Activated CD8-positive, alpha-beta memory T cell treated with anti-CD3 and anti-CD28 coated beads for 24 hours (primary cell): ENCODE results near the gene TMEM263.
A peak's percentile ranks its signal among the peaks of the same experiment; 100 is the strongest.
"Not testable (repeated sequence)": the region's sequence is repeated elsewhere in the genome, so short reads cannot be mapped to it uniquely, and the experiment has no call there.

Experiments
- DNase-seq: peaks from one replicate; pipeline ENCODE4 v3.0.0-alpha.2; 2020

TMEM263 gene

DNA sequence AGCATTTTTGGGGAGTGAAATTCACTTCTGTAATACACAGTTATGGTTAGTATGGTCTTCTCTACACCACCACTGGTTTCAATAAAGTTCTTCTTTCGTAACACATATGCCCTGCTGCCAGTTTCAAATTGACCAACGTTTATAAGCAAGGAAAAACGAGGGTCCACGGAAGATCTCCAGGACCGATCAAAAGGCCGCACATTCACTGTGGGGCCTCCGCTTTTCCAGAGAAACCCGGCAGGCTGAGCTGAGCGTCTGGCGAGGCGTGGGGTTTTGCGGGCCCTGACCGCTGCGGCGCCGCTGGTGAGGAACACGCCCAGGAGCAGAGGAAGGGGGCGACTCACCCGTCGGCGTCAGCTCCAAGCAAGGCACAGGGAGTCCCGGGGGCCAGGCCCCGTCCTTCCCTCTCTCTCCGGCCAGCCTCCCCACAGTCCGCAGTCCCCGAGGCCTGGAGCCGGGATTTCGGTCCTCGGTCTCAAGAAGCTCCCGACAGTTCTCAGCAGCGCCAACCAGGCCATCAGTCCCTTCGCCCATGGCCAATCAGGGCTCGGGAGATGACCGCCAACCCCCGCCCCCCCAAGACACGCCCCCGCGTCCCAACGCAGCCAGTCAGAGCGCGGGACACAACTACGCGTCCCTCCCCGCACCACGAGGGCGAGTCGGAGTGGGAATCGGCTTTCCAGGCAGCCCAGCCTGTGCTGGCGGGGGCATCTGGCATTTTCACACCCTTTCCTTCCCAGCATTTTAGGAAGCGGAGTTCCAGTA is 31.1 kb downstream of the TMEM263 start, which contains the start of gene MTERF2:
Gene MTERF2, minus strand, starts transcription at position 522 of the 765 bp plus-strand sequence. CDS start 8,432 bp downstream, outside the sequence.
- DNase-seq = peak; percentile 88

GRCh38 chr12:106987846-106988245 is 32.1 kb downstream of the TMEM263 start:
- DNase-seq = no peak

DNA sequence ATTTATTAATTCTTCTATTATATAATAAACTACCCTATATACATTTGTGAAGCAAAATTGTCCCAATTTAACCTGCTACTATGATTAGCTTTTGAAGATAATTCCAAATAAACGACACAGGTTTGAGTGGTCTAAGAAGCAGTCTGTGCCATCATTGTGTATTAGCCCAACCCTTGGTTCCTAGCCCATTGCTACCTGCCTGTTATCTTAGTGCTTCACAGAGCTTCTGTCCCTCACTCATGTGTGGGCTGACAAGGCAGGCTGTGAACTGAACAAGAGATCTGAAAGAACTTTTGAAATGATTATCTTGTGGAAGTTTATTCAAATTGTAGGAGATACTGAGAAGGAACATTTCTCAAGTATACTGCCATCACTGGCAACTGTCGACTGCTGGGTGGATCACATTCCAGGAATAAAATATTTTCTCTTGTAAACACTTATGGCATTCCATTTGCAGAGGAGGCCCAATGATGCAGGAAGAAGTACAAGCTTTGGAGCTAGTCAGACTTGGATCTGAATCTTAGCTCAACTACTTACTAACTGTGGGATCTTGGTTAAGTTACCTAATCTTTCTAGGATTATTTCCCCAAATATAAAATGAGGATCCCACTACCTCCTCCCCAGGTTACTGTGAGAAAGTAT is 39.0 kb downstream of the TMEM263 start:
- no peak for DNase-seq

DNA sequence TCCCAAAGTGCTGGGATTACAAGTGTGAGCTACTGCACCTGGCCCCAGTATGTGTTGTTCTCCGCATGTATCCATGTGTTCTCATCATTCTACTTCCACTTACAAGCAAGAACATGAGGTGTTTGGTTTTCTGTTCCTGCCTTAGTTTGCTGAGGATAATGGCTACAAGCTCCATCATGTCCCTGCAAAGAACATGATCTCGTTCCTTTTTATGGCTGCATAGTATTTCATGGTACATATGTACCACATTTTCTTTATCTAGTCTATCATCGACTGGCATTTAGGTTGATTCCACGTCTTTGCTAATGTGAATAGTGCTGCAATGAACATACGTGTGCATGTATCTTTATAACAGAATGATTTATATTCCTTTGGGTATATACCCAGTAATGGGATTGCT is 40.4 kb downstream of the TMEM263 start:
- not testable (repeated sequence) for DNase-seq

- no peak for DNase-seq
Measured at GRCh38 chr12:106997916-106998315, 42.2 kb downstream of the TMEM263 start.

- no peak for DNase-seq
Measured at GRCh38 chr12:106999446-106999845, 43.7 kb downstream of the TMEM263 start.

DNA sequence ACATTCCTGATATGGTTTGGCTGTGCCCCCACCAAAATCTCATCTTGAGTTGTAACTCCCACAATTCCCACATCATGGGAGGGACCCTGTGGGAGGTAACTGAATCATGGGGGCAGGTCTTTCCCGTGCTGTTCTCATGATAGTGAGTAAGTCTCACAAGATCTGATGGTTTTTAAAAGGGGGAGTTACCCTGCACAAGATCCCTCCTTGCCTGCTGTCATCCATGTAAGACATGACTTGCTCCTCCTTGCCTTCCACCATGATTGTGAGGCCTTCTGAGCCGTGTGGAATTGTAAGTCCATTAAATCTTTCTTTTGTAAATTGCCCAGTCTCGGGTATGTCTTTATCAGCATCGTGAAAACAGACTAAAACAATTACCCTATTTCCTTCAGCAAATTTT is 47.0 kb downstream of the TMEM263 start:
- DNase-seq = not testable (repeated sequence)

GRCh38 chr12:107007411-107007810 is 51.7 kb downstream of the TMEM263 start:
- DNase-seq = no peak

- DNase-seq = no peak
Measured at GRCh38 chr12:107011519-107011918, 55.8 kb downstream of the TMEM263 start.

DNA sequence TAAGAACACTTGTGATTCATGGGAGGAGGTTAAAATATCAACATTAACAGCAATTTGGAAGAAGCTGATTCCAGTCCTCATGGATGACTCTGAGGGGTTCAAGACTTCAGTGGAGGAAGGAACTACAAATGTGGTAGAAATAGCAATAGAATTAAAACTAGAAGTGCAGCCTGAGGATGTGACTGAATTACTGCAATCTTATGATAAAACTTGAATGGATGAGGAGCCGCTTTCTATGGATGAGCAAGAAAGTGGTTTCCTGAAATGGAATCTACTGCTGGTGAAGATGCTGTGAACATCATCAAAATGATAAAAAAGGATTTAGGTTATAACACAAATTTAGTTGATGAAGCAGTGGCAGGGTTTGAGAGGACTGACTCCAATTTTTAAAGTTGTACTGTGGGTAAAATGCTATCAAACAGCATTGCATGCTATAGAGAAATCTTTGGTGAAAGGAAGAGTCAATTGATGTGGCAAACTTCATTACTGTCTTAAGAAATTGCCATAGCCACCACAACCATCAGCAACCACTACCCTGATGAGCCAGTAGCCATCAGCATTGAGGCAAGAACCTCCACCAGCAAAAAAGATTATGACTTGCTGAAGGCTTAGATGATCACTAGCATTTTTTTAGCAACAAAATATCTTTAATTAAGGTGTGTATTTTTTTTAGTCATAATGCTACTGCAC is 57.2 kb downstream of the TMEM263 start:
- DNase-seq = no peak

DNA sequence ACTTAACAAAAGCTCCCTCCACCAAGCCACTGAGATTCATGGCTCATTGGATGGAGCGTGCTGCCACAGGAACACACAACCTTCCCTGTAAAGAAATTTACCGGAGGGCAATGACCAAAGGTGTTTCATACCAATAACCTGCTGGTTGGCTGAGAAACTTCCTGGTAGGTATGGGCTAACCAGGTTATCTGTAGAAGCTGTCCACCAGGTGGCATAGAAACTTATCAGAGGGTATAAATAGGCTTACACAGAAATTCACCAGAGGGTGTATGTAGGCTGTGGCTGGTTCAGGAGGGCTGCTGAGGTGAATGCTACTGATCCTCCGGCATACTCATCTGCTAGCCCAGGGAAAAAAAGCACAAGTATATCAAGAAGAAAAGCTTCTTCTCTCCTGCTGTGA is 58.3 kb downstream of the TMEM263 start:
- no peak for DNase-seq

GRCh38 chr12:107017042-107017441 is 61.3 kb downstream of the TMEM263 start:
- DNase-seq = no peak

DNA sequence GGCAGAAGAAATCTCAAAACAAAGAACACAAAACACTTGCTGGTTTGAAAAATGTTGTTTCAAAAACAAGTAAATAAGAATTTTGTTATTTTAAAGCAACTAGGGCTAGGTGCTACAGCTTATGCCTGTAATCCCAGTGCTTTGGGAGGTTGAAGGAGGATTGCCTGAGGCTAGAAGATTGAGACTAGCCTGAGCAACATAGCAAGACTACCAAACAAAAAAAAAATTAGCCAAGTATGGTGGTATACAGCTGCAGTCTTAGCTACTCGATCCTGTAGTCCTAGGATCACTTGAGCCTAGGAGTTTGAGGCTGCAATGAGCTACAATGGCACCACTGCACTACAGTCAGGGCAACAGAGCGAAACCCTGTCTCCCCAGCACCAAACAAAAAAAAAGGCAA is 63.8 kb downstream of the TMEM263 start:
- no peak for DNase-seq
